ENCODE measurements around the gene HOXD4.

DNA sequence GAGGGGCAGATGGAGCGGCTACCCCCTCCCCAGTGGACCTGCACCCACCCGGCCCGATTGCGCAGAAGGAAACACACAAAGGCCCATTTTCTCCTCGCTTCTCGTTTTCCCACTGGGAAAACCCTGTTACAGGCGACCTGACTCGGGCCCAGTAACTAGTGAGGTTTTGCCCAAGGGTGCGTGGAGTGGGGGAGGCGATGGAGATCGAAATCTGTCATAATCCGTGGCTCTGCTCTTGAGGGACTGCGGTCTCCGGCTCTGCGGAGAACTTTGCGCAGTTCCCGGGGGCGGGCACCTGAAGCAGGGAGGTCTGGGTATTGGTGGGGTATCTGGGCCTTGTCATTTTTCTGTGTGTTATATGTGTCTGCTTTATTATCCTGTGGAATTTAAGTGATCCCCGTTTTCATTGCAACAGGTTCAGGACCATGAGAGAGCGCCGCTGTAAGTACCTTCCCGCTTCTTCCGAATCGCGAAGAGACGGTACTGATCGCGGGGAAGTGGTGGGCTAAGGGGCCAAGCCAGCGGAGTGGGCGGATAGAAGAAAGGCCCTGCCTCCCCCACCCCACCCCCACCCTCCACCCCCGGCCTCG is 4.0 kb upstream of the HOXD4 start:
- TF ChIP-seq, protein P1, sequence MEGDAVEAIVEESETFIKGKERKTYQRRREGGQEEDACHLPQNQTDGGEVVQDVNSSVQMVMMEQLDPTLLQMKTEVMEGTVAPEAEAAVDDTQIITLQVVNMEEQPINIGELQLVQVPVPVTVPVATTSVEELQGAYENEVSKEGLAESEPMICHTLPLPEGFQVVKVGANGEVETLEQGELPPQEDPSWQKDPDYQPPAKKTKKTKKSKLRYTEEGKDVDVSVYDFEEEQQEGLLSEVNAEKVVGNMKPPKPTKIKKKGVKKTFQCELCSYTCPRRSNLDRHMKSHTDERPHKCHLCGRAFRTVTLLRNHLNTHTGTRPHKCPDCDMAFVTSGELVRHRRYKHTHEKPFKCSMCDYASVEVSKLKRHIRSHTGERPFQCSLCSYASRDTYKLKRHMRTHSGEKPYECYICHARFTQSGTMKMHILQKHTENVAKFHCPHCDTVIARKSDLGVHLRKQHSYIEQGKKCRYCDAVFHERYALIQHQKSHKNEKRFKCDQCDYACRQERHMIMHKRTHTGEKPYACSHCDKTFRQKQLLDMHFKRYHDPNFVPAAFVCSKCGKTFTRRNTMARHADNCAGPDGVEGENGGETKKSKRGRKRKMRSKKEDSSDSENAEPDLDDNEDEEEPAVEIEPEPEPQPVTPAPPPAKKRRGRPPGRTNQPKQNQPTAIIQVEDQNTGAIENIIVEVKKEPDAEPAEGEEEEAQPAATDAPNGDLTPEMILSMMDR (IDR thresholded peaks at IDR 0.05; ENCODE audit: low read depth, low read length, poor library complexity, severe bottlenecking): no peak
- TF ChIP-seq EZH2phosphoT487 (IDR thresholded peaks at IDR 0.05; ENCODE audit: borderline replicate concordance, low read length): no peak
